ENCODE data around the gene TLK1. TPM values are rescaled to one million over a fixed set of nuclear protein-coding genes. Genes with fewer than 3 reads are reported as not detected.
A peak's percentile ranks its signal among the peaks of the same experiment; 100 is the strongest.

Gene TLK1
- total and polyA plus RNA-seq, 9 of the 15 experiments (the other 6 are each of a cell fraction or from before 2014, with no cell fraction given), result 20.2 to 101 (median 40.5) TPM

- TF ChIP-seq, protein P1, sequence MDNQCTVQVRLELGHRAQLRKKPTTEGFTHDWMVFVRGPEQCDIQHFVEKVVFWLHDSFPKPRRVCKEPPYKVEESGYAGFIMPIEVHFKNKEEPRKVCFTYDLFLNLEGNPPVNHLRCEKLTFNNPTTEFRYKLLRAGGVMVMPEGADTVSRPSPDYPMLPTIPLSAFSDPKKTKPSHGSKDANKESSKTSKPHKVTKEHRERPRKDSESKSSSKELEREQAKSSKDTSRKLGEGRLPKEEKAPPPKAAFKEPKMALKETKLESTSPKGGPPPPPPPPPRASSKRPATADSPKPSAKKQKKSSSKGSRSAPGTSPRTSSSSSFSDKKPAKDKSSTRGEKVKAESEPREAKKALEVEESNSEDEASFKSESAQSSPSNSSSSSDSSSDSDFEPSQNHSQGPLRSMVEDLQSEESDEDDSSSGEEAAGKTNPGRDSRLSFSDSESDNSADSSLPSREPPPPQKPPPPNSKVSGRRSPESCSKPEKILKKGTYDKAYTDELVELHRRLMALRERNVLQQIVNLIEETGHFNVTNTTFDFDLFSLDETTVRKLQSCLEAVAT (IDR thresholded peaks at IDR 0.05), result peak; percentile 5 to 63; a peak in 3 of 4 replicates
- TF ChIP-seq MYNN (IDR thresholded peaks at IDR 0.05) (no peak), MYNN (CRISPR knock-in tag; IDR thresholded peaks at IDR 0.05) (no peak), ZFP30 (CRISPR knock-in tag; IDR thresholded peaks at IDR 0.05; ENCODE audit: borderline replicate concordance) (no peak), SMARCC2 (IDR thresholded peaks at IDR 0.05; ENCODE audit: low read depth) (no peak), THRAP3 (IDR thresholded peaks at IDR 0.05; ENCODE audit: borderline replicate concordance) (no peak), CBX5 (IDR thresholded peaks at IDR 0.05; ENCODE audit: borderline replicate concordance, low read depth) (0 out of 2 replicates have a peak, but pooled peaks have one; percentile 5), ZNF707 (CRISPR knock-in tag; conservative IDR thresholded peaks at IDR 0.05) (no peak), ZNF431 (CRISPR knock-in tag; IDR thresholded peaks at IDR 0.05) (no peak), ADNP (tag; IDR thresholded peaks at IDR 0.05) (no peak), CBFB (CRISPR knock-in tag; IDR thresholded peaks at IDR 0.05) (no peak), MEIS2 (IDR thresholded peaks at IDR 0.05; ENCODE audit: partially characterized antibody) (no peak), RAD21 (CRISPR knock-in tag; conservative IDR thresholded peaks at IDR 0.05 in 1 of 2, IDR thresholded peaks at IDR 0.05 in 1 of 2) (peak; percentile 84 to 87), ATF7 (IDR thresholded peaks at IDR 0.05) (peak; percentile 34; the same call in 1 of the 2 replicates), HDGF (IDR thresholded peaks at IDR 0.05) (no peak), ELF4 (CRISPR knock-in tag; IDR thresholded peaks at IDR 0.05) (0 out of 2 replicates have a peak, but pooled peaks have one; percentile 2), HSF4 (CRISPR knock-in tag; IDR thresholded peaks at IDR 0.05; ENCODE audit: borderline replicate concordance) (no peak), SRF (CRISPR knock-in tag; IDR thresholded peaks at IDR 0.05) (no peak), U2AF1 (optimal IDR thresholded peaks at IDR 0.05; ENCODE audit: low read depth, low read length) (no peak), TBL1XR1 (IDR thresholded peaks at IDR 0.05; ENCODE audit: low read length in 2 of 2) (no peak), NUFIP1 (IDR thresholded peaks at IDR 0.05; ENCODE audit: partially characterized antibody) (no peak), TFAM (CRISPR knock-in tag; conservative IDR thresholded peaks at IDR 0.05) (no peak), ATF2 (CRISPR knock-in tag; IDR thresholded peaks at IDR 0.05) (no peak), NR2F6 (CRISPR knock-in tag; IDR thresholded peaks at IDR 0.05) (no peak)
Observed at GRCh38 chr2:171159372-171160118, 1.1 kb downstream of the TLK1 start (continued).

Data from K562 (cell line).